ENCODE measurements around the gene ARPC1B. TPM values are rescaled to one million over a fixed set of nuclear protein-coding genes. Genes with fewer than 3 reads are reported as not detected.

ARPC1B gene
- total and polyA plus RNA-seq, 9 of the 15 experiments (the other 6 are each of a cell fraction or from before 2014, with no cell fraction given) = 6.7 to 357 (median 211) TPM

GRCh38 chr7:99408379-99409191 lies 34.1 kb downstream of the ARPC1B start, which contains the start of the genes BUD31 and PDAP1 (continued):
- peak; percentile 87; the same call in 1 of the 2 replicates for TF ChIP-seq PHF8 (IDR thresholded peaks at IDR 0.05; ENCODE audit: borderline replicate concordance, low read length)
- TF ChIP-seq, protein P1, sequence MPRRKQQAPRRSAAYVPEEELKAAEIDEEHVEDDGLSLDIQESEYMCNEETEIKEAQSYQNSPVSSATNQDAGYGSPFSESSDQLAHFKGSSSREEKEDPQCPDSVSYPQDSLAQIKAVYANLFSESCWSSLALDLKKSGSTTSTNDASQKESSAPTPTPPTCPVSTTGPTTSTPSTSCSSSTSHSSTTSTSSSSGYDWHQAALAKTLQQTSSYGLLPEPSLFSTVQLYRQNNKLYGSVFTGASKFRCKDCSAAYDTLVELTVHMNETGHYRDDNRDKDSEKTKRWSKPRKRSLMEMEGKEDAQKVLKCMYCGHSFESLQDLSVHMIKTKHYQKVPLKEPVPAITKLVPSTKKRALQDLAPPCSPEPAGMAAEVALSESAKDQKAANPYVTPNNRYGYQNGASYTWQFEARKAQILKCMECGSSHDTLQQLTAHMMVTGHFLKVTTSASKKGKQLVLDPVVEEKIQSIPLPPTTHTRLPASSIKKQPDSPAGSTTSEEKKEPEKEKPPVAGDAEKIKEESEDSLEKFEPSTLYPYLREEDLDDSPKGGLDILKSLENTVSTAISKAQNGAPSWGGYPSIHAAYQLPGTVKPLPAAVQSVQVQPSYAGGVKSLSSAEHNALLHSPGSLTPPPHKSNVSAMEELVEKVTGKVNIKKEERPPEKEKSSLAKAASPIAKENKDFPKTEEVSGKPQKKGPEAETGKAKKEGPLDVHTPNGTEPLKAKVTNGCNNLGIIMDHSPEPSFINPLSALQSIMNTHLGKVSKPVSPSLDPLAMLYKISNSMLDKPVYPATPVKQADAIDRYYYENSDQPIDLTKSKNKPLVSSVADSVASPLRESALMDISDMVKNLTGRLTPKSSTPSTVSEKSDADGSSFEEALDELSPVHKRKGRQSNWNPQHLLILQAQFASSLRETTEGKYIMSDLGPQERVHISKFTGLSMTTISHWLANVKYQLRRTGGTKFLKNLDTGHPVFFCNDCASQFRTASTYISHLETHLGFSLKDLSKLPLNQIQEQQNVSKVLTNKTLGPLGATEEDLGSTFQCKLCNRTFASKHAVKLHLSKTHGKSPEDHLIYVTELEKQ (CRISPR knock-in tag; IDR thresholded peaks at IDR 0.05) = no peak
- no peak for TF ChIP-seq ZNF197 (CRISPR knock-in tag; IDR thresholded peaks at IDR 0.05; ENCODE audit: low read depth)
- no peak for TF ChIP-seq HOXB6 (CRISPR knock-in tag; IDR thresholded peaks at IDR 0.05; ENCODE audit: borderline replicate concordance)
- TF ChIP-seq CREB5 (CRISPR knock-in tag; IDR thresholded peaks at IDR 0.05) = peak; percentile 18; the same call in 1 of the 2 replicates
- TF ChIP-seq, protein P2, sequence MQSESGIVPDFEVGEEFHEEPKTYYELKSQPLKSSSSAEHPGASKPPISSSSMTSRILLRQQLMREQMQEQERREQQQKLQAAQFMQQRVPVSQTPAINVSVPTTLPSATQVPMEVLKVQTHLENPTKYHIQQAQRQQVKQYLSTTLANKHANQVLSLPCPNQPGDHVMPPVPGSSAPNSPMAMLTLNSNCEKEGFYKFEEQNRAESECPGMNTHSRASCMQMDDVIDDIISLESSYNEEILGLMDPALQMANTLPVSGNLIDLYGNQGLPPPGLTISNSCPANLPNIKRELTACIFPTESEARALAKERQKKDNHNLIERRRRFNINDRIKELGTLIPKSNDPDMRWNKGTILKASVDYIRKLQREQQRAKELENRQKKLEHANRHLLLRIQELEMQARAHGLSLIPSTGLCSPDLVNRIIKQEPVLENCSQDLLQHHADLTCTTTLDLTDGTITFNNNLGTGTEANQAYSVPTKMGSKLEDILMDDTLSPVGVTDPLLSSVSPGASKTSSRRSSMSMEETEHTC (IDR thresholded peaks at IDR 0.05) = no peak
- TF ChIP-seq ZKSCAN1 (IDR thresholded peaks at IDR 0.05; ENCODE audit: low read depth, low read length) = no peak
- TF ChIP-seq, protein P3, sequence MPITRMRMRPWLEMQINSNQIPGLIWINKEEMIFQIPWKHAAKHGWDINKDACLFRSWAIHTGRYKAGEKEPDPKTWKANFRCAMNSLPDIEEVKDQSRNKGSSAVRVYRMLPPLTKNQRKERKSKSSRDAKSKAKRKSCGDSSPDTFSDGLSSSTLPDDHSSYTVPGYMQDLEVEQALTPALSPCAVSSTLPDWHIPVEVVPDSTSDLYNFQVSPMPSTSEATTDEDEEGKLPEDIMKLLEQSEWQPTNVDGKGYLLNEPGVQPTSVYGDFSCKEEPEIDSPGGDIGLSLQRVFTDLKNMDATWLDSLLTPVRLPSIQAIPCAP (CRISPR knock-in tag; IDR thresholded peaks at IDR 0.05; ENCODE audit: borderline replicate concordance) = no peak
- peak; percentile 53; the same call in 1 of the 2 replicates for TF ChIP-seq KLF13 (tag; IDR thresholded peaks at IDR 0.05; ENCODE audit: borderline replicate concordance, low read depth)
- no peak for TF ChIP-seq E2F5 (CRISPR knock-in tag; IDR thresholded peaks at IDR 0.05)
- peak; percentile 93; the same call in 1 of the 2 replicates for TF ChIP-seq NKRF (IDR thresholded peaks at IDR 0.05; ENCODE audit: borderline replicate concordance)
- peak; percentile 42 for TF ChIP-seq FOXP1 (CRISPR knock-in tag; IDR thresholded peaks at IDR 0.05)
- TF ChIP-seq TAF15 (IDR thresholded peaks at IDR 0.05; ENCODE audit: low read depth, low read length) = peak; percentile 59; the same call in 1 of the 2 replicates

Data from K562 (cell line).